Endothelial cell of umbilical vein (primary cell): ENCODE data around the gene NPY1R.

Source experiments
- POLR2A ChIP-seq: IDR thresholded peaks from 2 replicates; pipeline ENCODE4 v1.6.1; 2012; ENCODE audit warnings: low read depth, mild to moderate bottlenecking, control low read depth, low read length
- POLR2AphosphoS5 ChIP-seq: IDR thresholded peaks from 2 replicates; pipeline ENCODE4 v1.6.1; 2012; ENCODE audit warnings: low read depth, mild to moderate bottlenecking, control low read depth, low read length, moderate library complexity; ENCODE audit not compliant: insufficient read depth
- TF ChIP-seq, protein P1 (sequence below), 2 donors: IDR thresholded peaks; 1 replicate in 1 of 2; 2 replicates in 1 of 2; pipeline ENCODE4 v1.5.1; 2011; ENCODE audit warnings: low read length in 2 of 2, mild to moderate bottlenecking in 2 of 2, moderate library complexity in 2 of 2, control low read depth in 1 of 2, inconsistent platforms in 1 of 2, low read depth in 1 of 2; ENCODE audit not compliant: insufficient read depth in 1 of 2; ENCODE audit errors: extremely low read depth in 1 of 2

- TF ChIP-seq POLR2AphosphoS5: no peak
- no peak for TF ChIP-seq POLR2A
- TF ChIP-seq, protein P1, sequence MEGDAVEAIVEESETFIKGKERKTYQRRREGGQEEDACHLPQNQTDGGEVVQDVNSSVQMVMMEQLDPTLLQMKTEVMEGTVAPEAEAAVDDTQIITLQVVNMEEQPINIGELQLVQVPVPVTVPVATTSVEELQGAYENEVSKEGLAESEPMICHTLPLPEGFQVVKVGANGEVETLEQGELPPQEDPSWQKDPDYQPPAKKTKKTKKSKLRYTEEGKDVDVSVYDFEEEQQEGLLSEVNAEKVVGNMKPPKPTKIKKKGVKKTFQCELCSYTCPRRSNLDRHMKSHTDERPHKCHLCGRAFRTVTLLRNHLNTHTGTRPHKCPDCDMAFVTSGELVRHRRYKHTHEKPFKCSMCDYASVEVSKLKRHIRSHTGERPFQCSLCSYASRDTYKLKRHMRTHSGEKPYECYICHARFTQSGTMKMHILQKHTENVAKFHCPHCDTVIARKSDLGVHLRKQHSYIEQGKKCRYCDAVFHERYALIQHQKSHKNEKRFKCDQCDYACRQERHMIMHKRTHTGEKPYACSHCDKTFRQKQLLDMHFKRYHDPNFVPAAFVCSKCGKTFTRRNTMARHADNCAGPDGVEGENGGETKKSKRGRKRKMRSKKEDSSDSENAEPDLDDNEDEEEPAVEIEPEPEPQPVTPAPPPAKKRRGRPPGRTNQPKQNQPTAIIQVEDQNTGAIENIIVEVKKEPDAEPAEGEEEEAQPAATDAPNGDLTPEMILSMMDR (IDR thresholded peaks at IDR 0.05; ENCODE audit: extremely low read depth in 1 of 2, insufficient read depth in 1 of 2, low read depth in 1 of 2, low read length in 2 of 2): no peak
Measured at GRCh38 chr4:163284304-163284703, 48.1 kb downstream of the NPY1R start.
